Measurements from ENCODE around the gene APCDD1L. TPM values are rescaled to one million over a fixed set of nuclear protein-coding genes. Genes with fewer than 3 reads are reported as not detected.

APCDD1L gene
- total and polyA plus RNA-seq, 8 donors = 0.16 to 1.8 (median 0.32) TPM

- DNase-seq = no peak
- Histone ChIP-seq H3K27ac (no peak overlapping the region), H3K9me3 (no peaks in the 10 kb centered on the region), H3K27me3 (no peaks in the 10 kb centered on the region), H3K36me3 (no peaks in the 10 kb centered on the region), H3K4me1 (no peaks in the 10 kb centered on the region), H3K4me3 (no peak overlapping the region)
- no peak for FAIRE-seq
- no peak for ATAC-seq
- intact Hi-C loops (cut with DNase I) = no loop called here
- TF ChIP-seq CTCF (IDR thresholded peaks at IDR 0.05) = no peak
- 85 to 88% methylated on average over 5 of the region's 5 CpGs for WGBS, 2 donors
Observed at GRCh38 chr20:58459058-58459750, 56.0 kb downstream of the APCDD1L start.

GRCh38 chr20:58458342-58459057 lies 56.7 kb downstream of the APCDD1L start:
- no peaks in the 10 kb centered on the region for H3K36me3 ChIP-seq
- FAIRE-seq = no peak
- intact Hi-C loops (cut with DNase I) = no loop called here
- H3K4me1 ChIP-seq = no peaks in the 10 kb centered on the region
- H3K4me3 ChIP-seq = no peak overlapping the region
- no peak for ATAC-seq
- no peak overlapping the region for H3K27ac ChIP-seq
- DNase-seq = no peak
- no peaks in the 10 kb centered on the region for H3K9me3 ChIP-seq
- H3K27me3 ChIP-seq = no peaks in the 10 kb centered on the region
- TF ChIP-seq CTCF (IDR thresholded peaks at IDR 0.05) = no peak
- WGBS, 2 donors = 85 to 91% methylated on average over 16 of the region's 16 CpGs

GRCh38 chr20:58457083-58457695 lies 58.0 kb downstream of the APCDD1L start:
- H3K4me3 ChIP-seq = no peak overlapping the region
- no peak for TF ChIP-seq CTCF (IDR thresholded peaks at IDR 0.05)
- intact Hi-C loops (cut with DNase I) = no loop called here
- no peak for DNase-seq
- H3K4me1 ChIP-seq = no peaks in the 10 kb centered on the region
- no peak for FAIRE-seq
- H3K36me3 ChIP-seq = no peaks in the 10 kb centered on the region
- WGBS, 2 donors = 91 to 97% methylated on average over 14 of the region's 14 CpGs
- no peaks in the 10 kb centered on the region for H3K9me3 ChIP-seq
- no peaks in the 10 kb centered on the region for H3K27me3 ChIP-seq
- no peak overlapping the region for H3K27ac ChIP-seq
- ATAC-seq = no peak

- Histone ChIP-seq H3K9me3 (no peaks in the 10 kb centered on the region), H3K27ac (no peak overlapping the region), H3K36me3 (no peaks in the 10 kb centered on the region), H3K4me3 (no peak overlapping the region), H3K4me1 (no peaks in the 10 kb centered on the region), H3K27me3 (no peaks in the 10 kb centered on the region)
- FAIRE-seq (no peak), DNase-seq (no peak), ATAC-seq (no peak)
- intact Hi-C loops (cut with DNase I) = no loop called here
- no peak for TF ChIP-seq CTCF (IDR thresholded peaks at IDR 0.05)
Observed at GRCh38 chr20:58454460-58454859, 60.7 kb downstream of the APCDD1L start.

- Histone ChIP-seq H3K27me3 (no peaks in the 10 kb centered on the region), H3K4me1 (no peaks in the 10 kb centered on the region), H3K9me3 (no peaks in the 10 kb centered on the region), H3K27ac (no peak overlapping the region), H3K4me3 (no peak overlapping the region), H3K36me3 (no peaks in the 10 kb centered on the region)
- ATAC-seq (no peak), FAIRE-seq (no peak), DNase-seq (no peak)
- no peak for TF ChIP-seq CTCF (IDR thresholded peaks at IDR 0.05)
- WGBS, 2 donors = 84 to 87% methylated on average over 5 of the region's 5 CpGs
- intact Hi-C loops (cut with DNase I) = no loop called here
Observed at GRCh38 chr20:58453391-58453790, 61.8 kb downstream of the APCDD1L start.
